HG03135 (cell line): ENCODE results near the gene SGK1.
"Not testable (repeated sequence)": the region's sequence is repeated elsewhere in the genome, so short reads cannot be mapped to it uniquely, and the experiment has no call there.

Source experiments
- ATAC-seq: cut with Tn5 transposase; IDR thresholded peaks from one replicate; pipeline ENCODE4 v1.9.1; 2021; ENCODE audit warnings: mild to moderate bottlenecking, moderate library complexity; ENCODE audit not compliant: unreplicated experiment

The SGK1 gene

GRCh38 chr6:134255280-134255679 is 62.6 kb downstream of the SGK1 start:
- ATAC-seq, result not testable (repeated sequence)

GRCh38 chr6:134254118-134254517 is 63.8 kb downstream of the SGK1 start:
- no peak for ATAC-seq

- ATAC-seq, result no peak
Observed at GRCh38 chr6:134253681-134254080, 64.2 kb downstream of the SGK1 start.

- no peak for ATAC-seq
Observed at GRCh38 chr6:134251320-134251719, 66.6 kb downstream of the SGK1 start.

GRCh38 chr6:134250776-134251175 is 67.1 kb downstream of the SGK1 start:
- ATAC-seq, result no peak

GRCh38 chr6:134249759-134250602 is 67.9 kb downstream of the SGK1 start:
- no peak for ATAC-seq

GRCh38 chr6:134249239-134249758 is 68.6 kb downstream of the SGK1 start:
- no peak for ATAC-seq

- ATAC-seq, result no peak
Observed at GRCh38 chr6:134247844-134248580, 69.9 kb downstream of the SGK1 start.

- peak; percentile 88 for ATAC-seq
Observed at GRCh38 chr6:134247231-134247833, 70.6 kb downstream of the SGK1 start.

- no peak for ATAC-seq
Observed at GRCh38 chr6:134245706-134246105, 72.2 kb downstream of the SGK1 start.

GRCh38 chr6:134245041-134245440 is 72.9 kb downstream of the SGK1 start:
- no peak for ATAC-seq

GRCh38 chr6:134240665-134241431 is 77.1 kb downstream of the SGK1 start:
- ATAC-seq, result no peak

- no peak for ATAC-seq
Observed at GRCh38 chr6:134238960-134239795, 78.7 kb downstream of the SGK1 start.

GRCh38 chr6:134238006-134238405 is 79.9 kb downstream of the SGK1 start:
- ATAC-seq, result no peak

- ATAC-seq, result peak; percentile 96
Observed at GRCh38 chr6:134235937-134236751, 81.8 kb downstream of the SGK1 start.

- not testable (repeated sequence) for ATAC-seq
Observed at GRCh38 chr6:134235334-134235733, 82.6 kb downstream of the SGK1 start.

GRCh38 chr6:134233180-134233955 is 84.5 kb downstream of the SGK1 start:
- ATAC-seq, result no peak

GRCh38 chr6:134230940-134231339 is 87.0 kb downstream of the SGK1 start:
- ATAC-seq, result no peak
